Liver (tissue), 3 donors: Measurements from ENCODE around the gene COPS8.

Source experiments
- ATF3 ChIP-seq: IDR thresholded peaks from 2 replicates; pipeline ENCODE4 v1.6.1; 2016; ENCODE audit warnings: antibody characterized with exemption
- MAX ChIP-seq: IDR thresholded peaks from 2 replicates; pipeline ENCODE4 v1.6.1; 2016; ENCODE audit warnings: antibody characterized with exemption
- NR2F2 ChIP-seq: IDR thresholded peaks from 2 replicates; pipeline ENCODE4 v1.6.1; 2016; ENCODE audit warnings: antibody characterized with exemption
- TAF1 ChIP-seq: conservative IDR thresholded peaks from 2 replicates; pipeline ENCODE4 v1.6.1; 2016; ENCODE audit warnings: antibody characterized with exemption, mild to moderate bottlenecking
- YY1 ChIP-seq: IDR thresholded peaks from 2 replicates; pipeline ENCODE4 v1.6.1; 2016; ENCODE audit warnings: antibody characterized with exemption, mild to moderate bottlenecking
- TF ChIP-seq, protein P1 (sequence below): fragments of 150-350 bp; IDR thresholded peaks from 2 replicates; pipeline ENCODE4 v1.5.1; 2017; ENCODE audit warnings: improper control_type of control experiment, low read depth, low read length; ENCODE audit not compliant: missing input control
- donor health status: healthy.
- donor health status: healthy.

DNA sequence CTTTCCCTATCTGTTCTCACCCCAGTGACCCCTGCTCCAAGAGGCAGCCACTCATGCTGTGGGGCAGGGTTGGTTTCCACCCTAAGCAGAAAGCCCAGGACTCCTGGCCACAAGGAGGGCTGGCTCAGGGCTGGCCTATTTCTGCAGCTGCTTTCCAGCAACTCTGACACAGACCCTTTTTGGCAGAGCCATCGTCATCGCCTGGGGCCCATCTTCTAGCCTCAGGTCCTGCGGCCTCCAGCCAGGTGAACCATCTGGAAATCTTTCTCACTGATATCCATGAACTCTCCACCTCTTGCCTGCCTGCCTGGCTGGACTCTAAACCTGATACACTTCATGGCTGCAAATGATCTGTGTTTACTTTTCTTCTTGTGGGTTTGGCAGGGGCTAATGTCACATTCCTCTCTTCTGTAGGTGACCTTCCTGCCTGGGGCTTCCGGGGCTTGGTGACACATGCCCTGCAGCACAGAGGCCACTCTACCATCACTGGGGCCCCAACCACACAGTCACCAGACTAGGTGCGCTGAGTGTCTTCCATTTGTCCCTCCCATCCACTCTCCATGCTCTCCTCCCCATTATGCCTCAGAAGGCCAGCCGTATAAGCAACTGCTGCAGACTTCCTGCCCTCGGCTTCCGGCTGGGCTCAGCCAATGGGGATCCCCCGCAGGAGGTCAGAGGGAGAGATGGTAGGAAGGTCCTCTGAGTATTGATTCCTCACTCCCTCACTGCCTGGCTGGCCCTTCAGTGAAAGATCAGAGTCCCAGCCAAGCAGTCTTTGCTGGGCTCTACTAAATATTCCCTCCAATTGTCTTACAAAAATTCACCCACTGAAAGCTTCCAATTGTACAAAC is 9.7 kb upstream of the COPS8 start:
- TF ChIP-seq, protein P1, sequence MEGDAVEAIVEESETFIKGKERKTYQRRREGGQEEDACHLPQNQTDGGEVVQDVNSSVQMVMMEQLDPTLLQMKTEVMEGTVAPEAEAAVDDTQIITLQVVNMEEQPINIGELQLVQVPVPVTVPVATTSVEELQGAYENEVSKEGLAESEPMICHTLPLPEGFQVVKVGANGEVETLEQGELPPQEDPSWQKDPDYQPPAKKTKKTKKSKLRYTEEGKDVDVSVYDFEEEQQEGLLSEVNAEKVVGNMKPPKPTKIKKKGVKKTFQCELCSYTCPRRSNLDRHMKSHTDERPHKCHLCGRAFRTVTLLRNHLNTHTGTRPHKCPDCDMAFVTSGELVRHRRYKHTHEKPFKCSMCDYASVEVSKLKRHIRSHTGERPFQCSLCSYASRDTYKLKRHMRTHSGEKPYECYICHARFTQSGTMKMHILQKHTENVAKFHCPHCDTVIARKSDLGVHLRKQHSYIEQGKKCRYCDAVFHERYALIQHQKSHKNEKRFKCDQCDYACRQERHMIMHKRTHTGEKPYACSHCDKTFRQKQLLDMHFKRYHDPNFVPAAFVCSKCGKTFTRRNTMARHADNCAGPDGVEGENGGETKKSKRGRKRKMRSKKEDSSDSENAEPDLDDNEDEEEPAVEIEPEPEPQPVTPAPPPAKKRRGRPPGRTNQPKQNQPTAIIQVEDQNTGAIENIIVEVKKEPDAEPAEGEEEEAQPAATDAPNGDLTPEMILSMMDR: no peak
- no peak for TF ChIP-seq NR2F2
- TF ChIP-seq TAF1: no peak
- TF ChIP-seq ATF3: no peak
- TF ChIP-seq MAX: no peak
- no peak for TF ChIP-seq YY1
